Spinal cord (tissue), 10 donors: ENCODE measurements around the gene CREM. TPM values are rescaled to one million over a fixed set of nuclear protein-coding genes. Genes with fewer than 3 reads are reported as not detected.
A peak's percentile ranks its signal among the peaks of the same experiment; 100 is the strongest.

ENCODE experiments used
- DNase-seq, 6 donors: peaks; one replicate each; pipeline versions ENCODE4 v3.0.0 to v3.0.0-alpha.2; 2013 to 2015; ENCODE audit warnings: low spot score in 6 of 6, low read depth in 4 of 6
- H3K27ac ChIP-seq: one replicate; pipeline ENCODE4 v1.5.1; 2013; ENCODE audit warnings: low read depth, low read length, control low read depth
- H3K27me3 ChIP-seq: one replicate; pipeline ENCODE4 v1.6.1; 2013; ENCODE audit warnings: low read length; ENCODE audit not compliant: control insufficient read depth, insufficient read depth
- H3K36me3 ChIP-seq: one replicate; pipeline ENCODE4 v1.6.1; 2013; ENCODE audit warnings: low read length; ENCODE audit not compliant: control insufficient read depth, insufficient read depth
- H3K4me1 ChIP-seq: one replicate; pipeline ENCODE4 v1.6.1; 2013; ENCODE audit warnings: low read length; ENCODE audit not compliant: control insufficient read depth, insufficient read depth
- H3K4me3 ChIP-seq: one replicate; pipeline ENCODE4 v1.5.1; 2013; ENCODE audit warnings: low read depth, low read length, control low read depth
- H3K9me3 ChIP-seq: one replicate; pipeline ENCODE4 v1.6.1; 2013; ENCODE audit warnings: low read length; ENCODE audit not compliant: control insufficient read depth, insufficient read depth
- WGBS: methylation state at CpG from one replicate; pipeline ENCODE4 v1.1.5; 2013; ENCODE audit warnings: missing lambda C conversion rate; ENCODE audit not compliant: insufficient coverage; 5-methylcytosine and 5-hydroxymethylcytosine counted together
- polyA plus RNA-seq, 2 donors: library from polyadenylated mRNA; unstranded; fragments of 120-200 nt; gene quantifications; one replicate each; pipeline ENCODE4 v1.2.1, GENCODE V29; 2013; ENCODE audit not compliant: insufficient read length in 2 of 2
- total RNA-seq, 2 donors: library from RNA; depleted of rRNA in 1 of 2; stranded (reverse); fragments of 120-200 nt in 1 of 2; fragments of >200 nt in 1 of 2; gene quantifications; one replicate each; pipeline versions ENCODE4 v1.2.3 to v1.2.4, GENCODE V29; 2013 to 2014
- donor health status: healthy.

The CREM gene
- total and polyA plus RNA-seq, 4 donors: 38.4 to 56.8 (median 48.2) TPM

DNA sequence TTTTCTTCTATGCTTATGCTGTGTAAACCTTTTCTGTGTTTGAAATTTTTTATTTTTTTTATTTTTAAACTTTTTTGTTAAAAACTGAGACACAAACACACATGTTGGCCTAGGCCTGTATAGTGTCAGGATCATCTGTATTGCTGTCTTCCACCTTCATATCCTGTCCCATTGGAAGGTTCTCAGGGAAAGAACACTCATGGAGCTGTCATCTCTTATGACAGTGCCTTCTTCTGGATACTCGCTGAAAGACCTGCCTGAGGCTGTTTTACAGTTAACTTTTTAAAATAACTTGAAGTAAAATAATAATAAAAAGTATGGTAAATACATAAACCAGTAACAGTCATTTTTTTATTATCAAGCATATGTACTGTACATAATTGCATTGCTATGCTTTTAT, 34.1 kb downstream of the CREM start:
- no peaks in the 10 kb centered on the region for H3K27me3 ChIP-seq
- no peak overlapping the region for H3K27ac ChIP-seq
- H3K4me1 ChIP-seq: no peaks in the 10 kb centered on the region
- no peak for DNase-seq
- H3K9me3 ChIP-seq: peaks cover 3% of the 10 kb centered on the region
- no peaks in the 10 kb centered on the region for H3K36me3 ChIP-seq
- no peak overlapping the region for H3K4me3 ChIP-seq
- no CpG with 5 or more reads among the region's 1 CpG for WGBS

DNA sequence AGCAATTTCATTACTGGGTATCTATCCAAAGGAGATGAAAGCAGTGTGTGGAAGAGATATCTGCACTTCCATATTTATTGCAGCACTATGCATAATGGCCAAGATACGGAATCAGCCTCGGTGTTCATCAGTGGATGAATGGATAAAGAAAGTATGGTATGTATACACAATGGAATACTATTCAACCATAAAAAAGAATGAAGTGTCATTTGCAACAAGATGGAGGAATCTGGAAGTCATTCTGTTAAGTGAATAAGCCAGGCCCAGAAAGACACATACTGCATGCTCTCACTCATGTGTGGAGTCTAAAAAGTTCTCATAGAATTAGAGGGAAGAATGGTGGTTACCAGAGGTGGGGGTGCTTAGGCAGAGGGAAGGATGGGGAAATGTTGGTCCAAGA, 35.3 kb downstream of the CREM start:
- H3K9me3 ChIP-seq: peaks cover 3% of the 10 kb centered on the region

DNA sequence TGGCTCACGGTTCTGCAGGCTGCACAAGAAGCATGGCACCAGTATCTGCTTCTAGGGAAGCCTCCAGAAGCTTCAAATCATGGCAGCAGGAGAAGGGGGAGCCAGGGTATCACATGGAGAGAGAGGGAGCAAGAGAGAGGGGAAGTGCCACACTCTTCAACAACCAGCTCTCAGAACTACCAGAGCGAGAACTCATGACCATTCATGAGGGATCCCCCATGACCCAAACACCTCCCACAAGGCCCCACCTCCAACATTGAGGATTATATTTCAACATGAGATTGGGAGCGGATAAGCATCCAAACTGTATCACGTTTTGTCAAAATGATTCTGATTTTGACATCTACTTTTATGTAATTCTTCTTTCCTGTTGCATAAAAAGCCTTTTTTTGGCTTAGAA, 38.5 kb downstream of the CREM start:
- H3K27me3 ChIP-seq: no peaks in the 10 kb centered on the region
- H3K27ac ChIP-seq: no peak overlapping the region
- 83% methylated on average over 1 of the region's 4 CpGs for WGBS
- H3K4me1 ChIP-seq: no peaks in the 10 kb centered on the region
- DNase-seq: no peak
- H3K4me3 ChIP-seq: no peak overlapping the region
- no peaks in the 10 kb centered on the region for H3K36me3 ChIP-seq
- H3K9me3 ChIP-seq: no peaks in the 10 kb centered on the region

More for the DNA sequence above, 35.3 kb downstream of the CREM start:
- H3K27me3 ChIP-seq: no peaks in the 10 kb centered on the region
- no peaks in the 10 kb centered on the region for H3K36me3 ChIP-seq
- no peak for DNase-seq
- WGBS: no CpG with 5 or more reads among the region's 2 CpGs
- H3K4me1 ChIP-seq: no peaks in the 10 kb centered on the region
- H3K27ac ChIP-seq: no peak overlapping the region
- H3K4me3 ChIP-seq: no peak overlapping the region

GRCh38 chr10:35165811-35166210, 39.2 kb downstream of the CREM start:
- WGBS: no CpG with 5 or more reads among the region's 2 CpGs

GRCh38 chr10:35166607-35167006, 40.0 kb downstream of the CREM start:
- H3K9me3 ChIP-seq: no peaks in the 10 kb centered on the region
- H3K4me1 ChIP-seq: no peaks in the 10 kb centered on the region
- DNase-seq: no peak
- WGBS: 96% methylated on average over 3 of the region's 6 CpGs
- H3K27ac ChIP-seq: no peak overlapping the region
- H3K4me3 ChIP-seq: no peak overlapping the region
- H3K27me3 ChIP-seq: no peaks in the 10 kb centered on the region
- H3K36me3 ChIP-seq: no peaks in the 10 kb centered on the region

More at GRCh38 chr10:35165811-35166210, 39.2 kb downstream of the CREM start:
- no peaks in the 10 kb centered on the region for H3K4me1 ChIP-seq
- no peaks in the 10 kb centered on the region for H3K36me3 ChIP-seq
- no peak for DNase-seq
- no peaks in the 10 kb centered on the region for H3K27me3 ChIP-seq
- no peak overlapping the region for H3K4me3 ChIP-seq
- H3K9me3 ChIP-seq: no peaks in the 10 kb centered on the region
- H3K27ac ChIP-seq: no peak overlapping the region

DNA sequence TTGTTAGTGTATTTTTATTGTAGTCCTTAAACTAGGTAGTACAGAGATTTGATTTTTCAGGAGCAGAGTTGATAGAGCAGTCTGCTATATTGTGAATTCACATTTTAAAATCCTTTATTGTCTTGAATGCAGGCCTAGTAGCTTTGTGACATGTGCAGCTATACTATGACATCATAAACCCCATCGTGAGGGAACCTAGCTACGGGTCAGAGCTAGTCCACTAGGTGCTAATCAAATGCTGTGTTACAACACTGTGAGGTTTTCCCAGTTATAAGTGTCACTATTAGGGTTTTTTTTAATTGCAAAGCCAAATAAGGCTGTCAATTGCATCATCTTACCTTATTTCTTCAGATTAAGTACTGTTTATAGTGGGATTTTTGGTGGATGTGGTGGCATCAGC, 40.7 kb downstream of the CREM start:
- Histone ChIP-seq H3K4me3 (no peak overlapping the region), H3K9me3 (no peaks in the 10 kb centered on the region), H3K4me1 (no peaks in the 10 kb centered on the region), H3K36me3 (no peaks in the 10 kb centered on the region), H3K27ac (no peak overlapping the region), H3K27me3 (no peaks in the 10 kb centered on the region)
- no peak for DNase-seq
- WGBS: no CpG with 5 or more reads among the region's 2 CpGs

GRCh38 chr10:35172146-35172545, 45.5 kb downstream of the CREM start:
- Histone ChIP-seq H3K36me3 (no peaks in the 10 kb centered on the region), H3K4me1 (no peaks in the 10 kb centered on the region), H3K4me3 (no peak overlapping the region), H3K9me3 (no peaks in the 10 kb centered on the region), H3K27ac (peak overlapping the region; percentile 53), H3K27me3 (no peaks in the 10 kb centered on the region)
- DNase-seq: peak in 1 of 6 donors; percentile 8
- WGBS: no CpG with 5 or more reads among the region's 1 CpG

DNA sequence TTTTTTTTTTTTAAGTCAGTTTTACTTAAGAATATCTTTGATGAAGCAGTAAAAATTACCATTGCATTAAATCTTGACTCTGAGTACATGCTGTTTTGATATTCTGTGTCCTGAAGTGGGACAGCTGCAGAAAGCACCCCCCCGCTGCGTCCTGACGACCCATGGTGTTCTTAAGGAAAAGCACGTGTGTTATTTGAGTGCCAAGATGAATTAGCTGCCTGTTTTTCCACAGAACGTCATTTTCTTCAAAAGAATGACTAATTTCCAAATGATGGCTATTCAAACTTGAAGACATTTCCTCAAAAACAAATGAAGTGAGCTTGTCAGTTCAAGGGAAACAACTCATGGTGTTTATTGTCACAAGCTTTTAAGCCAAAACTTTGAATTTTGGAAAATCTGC, 45.9 kb downstream of the CREM start:
- H3K9me3 ChIP-seq: no peaks in the 10 kb centered on the region
- H3K4me1 ChIP-seq: no peaks in the 10 kb centered on the region
- WGBS: no CpG with 5 or more reads among the region's 5 CpGs
- DNase-seq: peak in 1 of 6 donors; percentile 56
- no peak overlapping the region for H3K4me3 ChIP-seq
- peak overlapping the region; percentile 47 for H3K27ac ChIP-seq
- H3K36me3 ChIP-seq: no peaks in the 10 kb centered on the region
- H3K27me3 ChIP-seq: no peaks in the 10 kb centered on the region

GRCh38 chr10:35178331-35178730, 51.7 kb downstream of the CREM start:
- Histone ChIP-seq H3K27ac (peak overlapping the region; percentile 15), H3K9me3 (no peaks in the 10 kb centered on the region), H3K36me3 (no peaks in the 10 kb centered on the region), H3K27me3 (no peaks in the 10 kb centered on the region), H3K4me1 (no peaks in the 10 kb centered on the region), H3K4me3 (no peak overlapping the region)
- 69% methylated on average over 4 of the region's 9 CpGs for WGBS
- DNase-seq: no peak

GRCh38 chr10:35182631-35183510, 56.2 kb downstream of the CREM start:
- H3K27me3 ChIP-seq: no peaks in the 10 kb centered on the region
- no peak overlapping the region for H3K4me3 ChIP-seq
- H3K9me3 ChIP-seq: no peaks in the 10 kb centered on the region
- H3K4me1 ChIP-seq: no peaks in the 10 kb centered on the region
- no CpG with 5 or more reads among the region's 8 CpGs for WGBS
- DNase-seq: no peak
- H3K36me3 ChIP-seq: no peaks in the 10 kb centered on the region
- H3K27ac ChIP-seq: no peak overlapping the region
